ENCODE data around the gene RBP5. TPM values are rescaled to one million over a fixed set of nuclear protein-coding genes. Genes with fewer than 3 reads are reported as not detected.

The RBP5 gene
- total and polyA plus RNA-seq, 2 donors (not counting 1 experiment from before 2014, with no cell fraction given) = 1.1 TPM; not detected in 1

GRCh38 chr12:7102582-7102981 is 26.1 kb downstream of the RBP5 start:
- POLR2A ChIA-PET = no interaction called here
- DNase-seq = no peak
- no peak overlapping the region for H3K27ac ChIP-seq (ENCODE audit: low read length in 2 of 2)

GRCh38 chr12:7101694-7102131 is 27.0 kb downstream of the RBP5 start:
- Histone ChIP-seq H3K9me3 (ENCODE audit: control extremely low read depth in 1 of 3, control insufficient read depth in 2 of 3, insufficient read depth in 1 of 3, low read length in 2 of 3) (peaks cover 0 to 2% (median 0%) of the 10 kb centered on the region in 3 donors), H3K9ac (ENCODE audit: low read length) (no peak overlapping the region), H3K27ac (ENCODE audit: low read length in 2 of 2) (no peak overlapping the region), H4K20me1 (ENCODE audit: control insufficient read depth, insufficient read depth, low read length, poor library complexity, severe bottlenecking) (no peaks in the 10 kb centered on the region), H3K4me1 (ENCODE audit: control insufficient read depth in 2 of 2, insufficient read depth in 2 of 2, low read length in 2 of 2) (no peaks in the 10 kb centered on the region), H2AFZ (ENCODE audit: insufficient read depth, low read depth, low read length, poor library complexity, severe bottlenecking) (no peak overlapping the region), H3K36me3 (replicated peaks in 1 of 2; ENCODE audit: control extremely low read depth in 1 of 2, control insufficient read depth in 1 of 2, extremely low read depth in 1 of 2, insufficient read depth in 2 of 2, low read length in 1 of 2) (peaks cover 0 to 7% of the 10 kb centered on the region in 2 experiments), H3K4me2 (replicated peaks; ENCODE audit: low read depth, low read length, poor library complexity, severe bottlenecking) (no peak overlapping the region), H3K4me3 (ENCODE audit: control extremely low read depth in 1 of 5, extremely low read depth in 1 of 5, insufficient read depth in 1 of 5, low read depth in 2 of 5, low read length in 4 of 5) (no peak overlapping the region), H3K27me3 (replicated peaks in 1 of 4; ENCODE audit: control extremely low read depth in 1 of 4, control insufficient read depth in 3 of 4, insufficient read depth in 4 of 4, low read length in 3 of 4) (no peaks in the 10 kb centered on the region), H3K79me2 (ENCODE audit: control insufficient read depth, insufficient read depth, low read length) (no peaks in the 10 kb centered on the region)
- no peaks in the 10 kb centered on the region for H3K27me3 Mint-ChIP-seq
- no peak overlapping the region for H3K4me3 Mint-ChIP-seq
- ChIA-PET CTCF (interaction anchor here (1.6 kb wide), 1 partner anchor 232 kb away, joined by 4 read pairs; no protein-coding TSS in a partner anchor), POLR2A (no interaction called here)
- ATAC-seq (ENCODE audit: low read depth) (no peak), DNase-seq (no peak)
- WGBS (ENCODE audit: insufficient coverage) = 95% methylated on average over 7 of the region's 10 CpGs
- intact Hi-C loops (cut with micrococcal nuclease) = no loop called here
- H3K4me1 Mint-ChIP-seq = peaks cover 2% of the 10 kb centered on the region
- no peak overlapping the region for H3K27ac Mint-ChIP-seq
- H3K9me3 Mint-ChIP-seq (ENCODE audit: insufficient read depth) = peaks cover 4% of the 10 kb centered on the region
- TF ChIP-seq EZH2 (IDR thresholded peaks at IDR 0.05; ENCODE audit: borderline replicate concordance, insufficient read depth, low read depth, low read length, poor library complexity, severe bottlenecking) (no peak), CTCF (IDR thresholded peaks at IDR 0.05) (no peak)

More at GRCh38 chr12:7102582-7102981, 26.1 kb downstream of the RBP5 start:
- Histone ChIP-seq H3K36me3 (replicated peaks in 1 of 2; ENCODE audit: control extremely low read depth in 1 of 2, control insufficient read depth in 1 of 2, extremely low read depth in 1 of 2, insufficient read depth in 2 of 2, low read length in 1 of 2) (peaks cover 0 to 7% of the 10 kb centered on the region in 2 experiments), H3K4me1 (ENCODE audit: control insufficient read depth in 2 of 2, insufficient read depth in 2 of 2, low read length in 2 of 2) (peaks cover 0 to under 1% of the 10 kb centered on the region in 2 donors), H3K9me3 (ENCODE audit: control extremely low read depth in 1 of 3, control insufficient read depth in 2 of 3, insufficient read depth in 1 of 3, low read length in 2 of 3) (peaks cover 0 to 2% (median 0%) of the 10 kb centered on the region in 3 donors), H3K4me2 (replicated peaks; ENCODE audit: low read depth, low read length, poor library complexity, severe bottlenecking) (no peak overlapping the region), H2AFZ (ENCODE audit: insufficient read depth, low read depth, low read length, poor library complexity, severe bottlenecking) (no peak overlapping the region), H3K27me3 (replicated peaks in 1 of 4; ENCODE audit: control extremely low read depth in 1 of 4, control insufficient read depth in 3 of 4, insufficient read depth in 4 of 4, low read length in 3 of 4) (no peaks in the 10 kb centered on the region), H4K20me1 (ENCODE audit: control insufficient read depth, insufficient read depth, low read length, poor library complexity, severe bottlenecking) (no peaks in the 10 kb centered on the region), H3K79me2 (ENCODE audit: control insufficient read depth, insufficient read depth, low read length) (no peaks in the 10 kb centered on the region), H3K4me3 (ENCODE audit: control extremely low read depth in 1 of 5, extremely low read depth in 1 of 5, insufficient read depth in 1 of 5, low read depth in 2 of 5, low read length in 4 of 5) (no peak overlapping the region), H3K9ac (ENCODE audit: low read length) (no peak overlapping the region)
- Mint-ChIP-seq H3K4me3 (no peak overlapping the region), H3K4me1 (peaks cover 5% of the 10 kb centered on the region), H3K27ac (no peak overlapping the region), H3K9me3 (ENCODE audit: insufficient read depth) (peaks cover 4% of the 10 kb centered on the region), H3K27me3 (no peaks in the 10 kb centered on the region)
- CTCF ChIA-PET = interaction anchor here (0.8 to 1.9 kb wide), 3 partner anchors 10 to 233 kb away, joined by 3 to 13 read pairs (median 4); no protein-coding TSS in a partner anchor
- no peak for TF ChIP-seq CTCF (IDR thresholded peaks at IDR 0.05)
- no peak for TF ChIP-seq EZH2 (IDR thresholded peaks at IDR 0.05; ENCODE audit: borderline replicate concordance, insufficient read depth, low read depth, low read length, poor library complexity, severe bottlenecking)
- WGBS (ENCODE audit: insufficient coverage) = 59% methylated on average over 2 of the region's 3 CpGs
- intact Hi-C loops (cut with micrococcal nuclease) = no loop called here
- ATAC-seq (ENCODE audit: low read depth) = no peak
